Measurements from ENCODE around the gene ARHGEF12.

The ARHGEF12 gene

GRCh38 chr11:120403966-120404365, 67.8 kb downstream of the ARHGEF12 start:
- Histone ChIP-seq H2BK12ac (ENCODE audit: low read length in 2 of 2) (no peak overlapping the region), H3K4me1 (ENCODE audit: control insufficient read depth, insufficient read depth, low read depth, low read length) (peaks cover 3% of the 10 kb centered on the region), H3K23ac (ENCODE audit: low read length in 2 of 2) (no peak overlapping the region), H4K8ac (ENCODE audit: low read length) (no peak overlapping the region), H4K91ac (ENCODE audit: low read length) (no peak overlapping the region), H3K36me3 (ENCODE audit: control insufficient read depth in 1 of 2, insufficient read depth in 2 of 2, low read depth in 1 of 2, low read length in 2 of 2) (peaks cover 0 to 13% of the 10 kb centered on the region in 2 experiments), H3K27ac (ENCODE audit: low read length, poor library complexity, severe bottlenecking) (no peak overlapping the region), H2AFZ (ENCODE audit: low read depth, low read length) (no peak overlapping the region), H3K79me1 (replicated peaks; ENCODE audit: low read length, poor library complexity, severe bottlenecking) (no peaks in the 10 kb centered on the region), H3K27me3 (ENCODE audit: control insufficient read depth in 1 of 2, insufficient read depth in 1 of 2, low read length in 2 of 2) (no peaks in the 10 kb centered on the region), H3K4me3 (ENCODE audit: insufficient read depth in 1 of 2, low read depth in 1 of 2, low read length in 2 of 2) (no peak overlapping the region), H3K9me3 (ENCODE audit: control insufficient read depth, low read length) (no peaks in the 10 kb centered on the region), H2BK15ac (ENCODE audit: low read depth, poor library complexity, severe bottlenecking) (no peak overlapping the region), H2AK5ac (ENCODE audit: low read length, severe bottlenecking) (no peak overlapping the region), H2BK120ac (ENCODE audit: low read depth, low read length) (no peak overlapping the region), H2BK5ac (ENCODE audit: low read depth, low read length, poor library complexity, severe bottlenecking) (no peak overlapping the region), H3K14ac (ENCODE audit: low read length in 2 of 2) (no peak overlapping the region), H3K4me2 (ENCODE audit: low read length, poor library complexity, severe bottlenecking) (no peak overlapping the region), H3K18ac (ENCODE audit: low read depth in 1 of 2, low read length in 2 of 2) (no peak overlapping the region), H3K9ac (ENCODE audit: low read length) (no peak overlapping the region), H3K4ac (ENCODE audit: low read depth in 1 of 2, low read length in 2 of 2) (no peak overlapping the region)
- DNase-seq = no peak

GRCh38 chr11:120404495-120404894, 68.3 kb downstream of the ARHGEF12 start:
- H2AFZ ChIP-seq (ENCODE audit: low read depth, low read length) = no peak overlapping the region
- H3K9ac ChIP-seq (ENCODE audit: low read length) = no peak overlapping the region
- peaks cover 3% of the 10 kb centered on the region for H3K79me1 ChIP-seq (replicated peaks; ENCODE audit: low read length, poor library complexity, severe bottlenecking)
- H3K27me3 ChIP-seq (ENCODE audit: control insufficient read depth in 1 of 2, insufficient read depth in 1 of 2, low read length in 2 of 2) = no peaks in the 10 kb centered on the region
- DNase-seq = peak; percentile 61
- peak overlapping the region; percentile 8 for H2BK120ac ChIP-seq (ENCODE audit: low read depth, low read length)
- H2BK12ac ChIP-seq (ENCODE audit: low read length in 2 of 2) = no peak overlapping the region
- WGBS = 18% methylated on average over 3 of the region's 6 CpGs
- no peak overlapping the region for H2AK5ac ChIP-seq (ENCODE audit: low read length, severe bottlenecking)
- no peak overlapping the region for H3K23ac ChIP-seq (ENCODE audit: low read length in 2 of 2)
- no peak overlapping the region for H2BK5ac ChIP-seq (ENCODE audit: low read depth, low read length, poor library complexity, severe bottlenecking)
- peaks cover 3% of the 10 kb centered on the region for H3K4me1 ChIP-seq (ENCODE audit: control insufficient read depth, insufficient read depth, low read depth, low read length)
- H3K4me2 ChIP-seq (ENCODE audit: low read length, poor library complexity, severe bottlenecking) = no peak overlapping the region
- H3K18ac ChIP-seq (ENCODE audit: low read depth in 1 of 2, low read length in 2 of 2) = no peak overlapping the region
- no peak overlapping the region for H3K4me3 ChIP-seq (ENCODE audit: insufficient read depth in 1 of 2, low read depth in 1 of 2, low read length in 2 of 2)
- H3K14ac ChIP-seq (ENCODE audit: low read length in 2 of 2) = no peak overlapping the region
- H3K9me3 ChIP-seq (ENCODE audit: control insufficient read depth, low read length) = no peaks in the 10 kb centered on the region
- H2BK15ac ChIP-seq (ENCODE audit: low read depth, poor library complexity, severe bottlenecking) = no peak overlapping the region
- no peak overlapping the region for H4K91ac ChIP-seq (ENCODE audit: low read length)
- H3K27ac ChIP-seq (ENCODE audit: low read length, poor library complexity, severe bottlenecking) = no peak overlapping the region
- H3K4ac ChIP-seq (ENCODE audit: low read depth in 1 of 2, low read length in 2 of 2) = no peak overlapping the region
- H3K36me3 ChIP-seq (ENCODE audit: control insufficient read depth in 1 of 2, insufficient read depth in 2 of 2, low read depth in 1 of 2, low read length in 2 of 2) = peaks cover 2 to 19% of the 10 kb centered on the region in 2 experiments
- peak overlapping the region; percentile 2 for H4K8ac ChIP-seq (ENCODE audit: low read length)

DNA sequence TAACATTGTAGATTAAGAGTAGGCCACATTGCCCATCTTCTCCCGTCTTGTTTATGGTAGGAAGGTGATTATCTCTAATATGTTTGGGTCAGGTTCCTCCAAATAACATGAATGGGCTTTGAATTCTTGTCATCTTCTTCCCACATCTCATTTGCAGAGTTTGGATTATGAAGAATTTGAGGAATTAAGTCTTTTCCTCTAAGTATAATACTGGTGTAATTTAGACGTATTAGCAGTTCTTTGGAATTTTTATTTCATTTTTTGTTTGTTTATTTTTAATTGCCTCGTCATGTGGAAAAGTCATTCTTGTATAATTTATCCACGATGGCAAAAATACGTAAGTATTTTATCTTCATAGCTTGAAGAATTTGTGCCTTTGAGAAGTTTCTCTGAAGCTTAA, 73.4 kb downstream of the ARHGEF12 start:
- H3K27me3 ChIP-seq (ENCODE audit: control insufficient read depth in 1 of 2, insufficient read depth in 1 of 2, low read length in 2 of 2) = no peaks in the 10 kb centered on the region
- H3K23ac ChIP-seq (ENCODE audit: low read length in 2 of 2) = no peak overlapping the region
- no peak overlapping the region for H2AK5ac ChIP-seq (ENCODE audit: low read length, severe bottlenecking)
- H3K4me2 ChIP-seq (ENCODE audit: low read length, poor library complexity, severe bottlenecking) = no peak overlapping the region
- no peak for DNase-seq
- H2AFZ ChIP-seq (ENCODE audit: low read depth, low read length) = no peak overlapping the region
- H3K36me3 ChIP-seq (ENCODE audit: control insufficient read depth in 1 of 2, insufficient read depth in 2 of 2, low read depth in 1 of 2, low read length in 2 of 2) = peaks cover 5 to 42% of the 10 kb centered on the region in 2 experiments
- no peak overlapping the region for H4K8ac ChIP-seq (ENCODE audit: low read length)
- H2BK15ac ChIP-seq (ENCODE audit: low read depth, poor library complexity, severe bottlenecking) = no peak overlapping the region
- no peak overlapping the region for H2BK120ac ChIP-seq (ENCODE audit: low read depth, low read length)
- no peak overlapping the region for H4K91ac ChIP-seq (ENCODE audit: low read length)
- H2BK12ac ChIP-seq (ENCODE audit: low read length in 2 of 2) = no peak overlapping the region
- H3K4ac ChIP-seq (ENCODE audit: low read depth in 1 of 2, low read length in 2 of 2) = no peak overlapping the region
- no peak overlapping the region for H3K9ac ChIP-seq (ENCODE audit: low read length)
- 96% methylated on average over 5 of the region's 5 CpGs for WGBS
- H3K79me1 ChIP-seq (replicated peaks; ENCODE audit: low read length, poor library complexity, severe bottlenecking) = peaks cover 5% of the 10 kb centered on the region
- no peak overlapping the region for H3K14ac ChIP-seq (ENCODE audit: low read length in 2 of 2)
- no peak overlapping the region for H3K27ac ChIP-seq (ENCODE audit: low read length, poor library complexity, severe bottlenecking)
- no peaks in the 10 kb centered on the region for H3K4me1 ChIP-seq (ENCODE audit: control insufficient read depth, insufficient read depth, low read depth, low read length)
- no peaks in the 10 kb centered on the region for H3K9me3 ChIP-seq (ENCODE audit: control insufficient read depth, low read length)
- H2BK5ac ChIP-seq (ENCODE audit: low read depth, low read length, poor library complexity, severe bottlenecking) = no peak overlapping the region
- no peak overlapping the region for H3K4me3 ChIP-seq (ENCODE audit: insufficient read depth in 1 of 2, low read depth in 1 of 2, low read length in 2 of 2)
- no peak overlapping the region for H3K18ac ChIP-seq (ENCODE audit: low read depth in 1 of 2, low read length in 2 of 2)

DNA sequence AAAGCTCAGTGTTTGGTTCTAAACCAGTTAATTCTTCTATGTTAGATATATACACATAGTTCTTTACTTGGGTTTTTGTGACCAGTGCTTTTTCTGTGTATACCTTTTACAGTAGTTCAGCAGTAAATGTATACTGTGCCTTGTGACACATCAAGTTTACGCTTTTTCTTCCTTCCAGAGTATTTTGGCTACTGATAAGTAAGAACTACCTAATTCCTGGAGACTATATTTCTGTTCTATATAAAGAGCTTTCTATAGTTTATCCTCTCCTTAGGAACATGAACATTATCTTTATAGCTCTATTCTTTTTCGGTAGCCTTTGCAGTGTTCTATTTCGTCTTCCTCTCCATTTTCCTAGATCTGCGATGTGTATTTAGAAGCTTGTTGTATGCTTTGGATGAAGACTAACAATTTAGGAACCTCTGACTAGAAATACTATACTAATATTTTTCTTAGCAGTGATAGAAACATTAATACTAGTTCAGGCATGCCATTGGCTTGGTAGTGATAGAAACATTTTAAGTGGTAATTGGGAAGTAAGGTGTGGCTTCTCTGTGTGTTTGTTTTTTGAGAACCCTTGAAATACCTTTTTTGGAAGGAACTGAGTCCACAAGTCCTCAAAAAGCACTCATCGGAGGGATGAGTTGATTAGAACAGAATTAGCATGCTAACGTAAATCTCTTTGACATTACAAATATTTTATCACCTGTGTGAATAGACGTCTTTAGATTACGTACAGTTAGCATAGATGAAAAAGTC, 74.6 kb downstream of the ARHGEF12 start:
- no peak overlapping the region for H3K23ac ChIP-seq (ENCODE audit: low read length in 2 of 2)

More for the DNA sequence above, 74.6 kb downstream of the ARHGEF12 start:
- no peak overlapping the region for H2BK120ac ChIP-seq (ENCODE audit: low read depth, low read length)
- 100% methylated on average over 3 of the region's 8 CpGs for WGBS
- no peak overlapping the region for H3K18ac ChIP-seq (ENCODE audit: low read depth in 1 of 2, low read length in 2 of 2)
- H3K79me1 ChIP-seq (replicated peaks; ENCODE audit: low read length, poor library complexity, severe bottlenecking) = peaks cover 5% of the 10 kb centered on the region
- H2AFZ ChIP-seq (ENCODE audit: low read depth, low read length) = no peak overlapping the region
- no peak for DNase-seq
- H2BK15ac ChIP-seq (ENCODE audit: low read depth, poor library complexity, severe bottlenecking) = no peak overlapping the region
- no peaks in the 10 kb centered on the region for H3K9me3 ChIP-seq (ENCODE audit: control insufficient read depth, low read length)
- no peak overlapping the region for H2BK12ac ChIP-seq (ENCODE audit: low read length in 2 of 2)
- no peak overlapping the region for H3K9ac ChIP-seq (ENCODE audit: low read length)
- peaks cover 5 to 42% of the 10 kb centered on the region in 2 experiments for H3K36me3 ChIP-seq (ENCODE audit: control insufficient read depth in 1 of 2, insufficient read depth in 2 of 2, low read depth in 1 of 2, low read length in 2 of 2)
- no peaks in the 10 kb centered on the region for H3K27me3 ChIP-seq (ENCODE audit: control insufficient read depth in 1 of 2, insufficient read depth in 1 of 2, low read length in 2 of 2)
- no peak overlapping the region for H2BK5ac ChIP-seq (ENCODE audit: low read depth, low read length, poor library complexity, severe bottlenecking)
- H3K14ac ChIP-seq (ENCODE audit: low read length in 2 of 2) = no peak overlapping the region
- no peak overlapping the region for H4K8ac ChIP-seq (ENCODE audit: low read length)
- H4K91ac ChIP-seq (ENCODE audit: low read length) = no peak overlapping the region
- no peak overlapping the region for H3K4ac ChIP-seq (ENCODE audit: low read depth in 1 of 2, low read length in 2 of 2)
- no peak overlapping the region for H2AK5ac ChIP-seq (ENCODE audit: low read length, severe bottlenecking)
- H3K4me3 ChIP-seq (ENCODE audit: insufficient read depth in 1 of 2, low read depth in 1 of 2, low read length in 2 of 2) = no peak overlapping the region
- no peak overlapping the region for H3K27ac ChIP-seq (ENCODE audit: low read length, poor library complexity, severe bottlenecking)
- H3K4me1 ChIP-seq (ENCODE audit: control insufficient read depth, insufficient read depth, low read depth, low read length) = no peaks in the 10 kb centered on the region
- H3K4me2 ChIP-seq (ENCODE audit: low read length, poor library complexity, severe bottlenecking) = no peak overlapping the region

All from mesenchymal stem cell (in vitro differentiated cells and primary cell).